Measurements from ENCODE around the gene TEKT5.

Gene TEKT5

GRCh38 chr16:10728003-10728887 lies 33.5 kb upstream of the TEKT5 start:
- no peak for TF ChIP-seq RAD21 (IDR thresholded peaks at IDR 0.05; ENCODE audit: low read depth)
- no peak for TF ChIP-seq EP300 (IDR thresholded peaks at IDR 0.05; ENCODE audit: borderline replicate concordance)
- no peak for TF ChIP-seq CREB1 (IDR thresholded peaks at IDR 0.05; ENCODE audit: low read depth)
- no peak for TF ChIP-seq MAX (IDR thresholded peaks at IDR 0.05)
- TF ChIP-seq REST (IDR thresholded peaks at IDR 0.05; ENCODE audit: low read depth), result no peak
- no peak for TF ChIP-seq TEAD4 (IDR thresholded peaks at IDR 0.05)
- no peak for TF ChIP-seq TAF1 (IDR thresholded peaks at IDR 0.05; ENCODE audit: low read depth)
- TF ChIP-seq YY1 (IDR thresholded peaks at IDR 0.05; ENCODE audit: low read depth), result no peak
- TF ChIP-seq NFIC (IDR thresholded peaks at IDR 0.05), result no peak
- no peak for TF ChIP-seq ZBTB7A (IDR thresholded peaks at IDR 0.05; ENCODE audit: low read depth)
- no peak for TF ChIP-seq USF1 (IDR thresholded peaks at IDR 0.05)
- TF ChIP-seq FOXM1 (IDR thresholded peaks at IDR 0.05; ENCODE audit: borderline replicate concordance, low read depth), result no peak
- no peak for TF ChIP-seq CEBPB (IDR thresholded peaks at IDR 0.05)
- TF ChIP-seq EGR1 (IDR thresholded peaks at IDR 0.05), result no peak
- no peak for TF ChIP-seq TCF12 (IDR thresholded peaks at IDR 0.05; ENCODE audit: low read depth)

GRCh38 chr16:10708969-10709368 lies 14.2 kb upstream of the TEKT5 start:
- TF ChIP-seq REST (IDR thresholded peaks at IDR 0.05; ENCODE audit: low read depth) (no peak), TAF1 (IDR thresholded peaks at IDR 0.05; ENCODE audit: low read depth) (no peak), YY1 (IDR thresholded peaks at IDR 0.05; ENCODE audit: low read depth) (no peak), EGR1 (IDR thresholded peaks at IDR 0.05) (no peak)

- TF ChIP-seq FOXM1 (IDR thresholded peaks at IDR 0.05; ENCODE audit: borderline replicate concordance, low read depth), result no peak
- TF ChIP-seq TCF12 (IDR thresholded peaks at IDR 0.05; ENCODE audit: low read depth), result no peak
- TF ChIP-seq TEAD4 (IDR thresholded peaks at IDR 0.05), result no peak
- TF ChIP-seq REST (IDR thresholded peaks at IDR 0.05; ENCODE audit: low read depth), result no peak
- no peak for TF ChIP-seq TAF1 (IDR thresholded peaks at IDR 0.05; ENCODE audit: low read depth)
- TF ChIP-seq CEBPB (IDR thresholded peaks at IDR 0.05), result no peak
- no peak for TF ChIP-seq USF1 (IDR thresholded peaks at IDR 0.05)
- no peak for TF ChIP-seq MAX (IDR thresholded peaks at IDR 0.05)
- no peak for TF ChIP-seq NFIC (IDR thresholded peaks at IDR 0.05)
Observed at GRCh38 chr16:10699756-10700155, 5.0 kb upstream of the TEKT5 start.

GRCh38 chr16:10694306-10694705 lies 424 bp downstream of the TEKT5 start:
- TF ChIP-seq MAX (IDR thresholded peaks at IDR 0.05) (no peak), TCF12 (IDR thresholded peaks at IDR 0.05; ENCODE audit: low read depth) (no peak), TEAD4 (IDR thresholded peaks at IDR 0.05) (no peak), REST (IDR thresholded peaks at IDR 0.05; ENCODE audit: low read depth) (no peak), CEBPB (IDR thresholded peaks at IDR 0.05) (no peak), EGR1 (IDR thresholded peaks at IDR 0.05) (no peak), EP300 (IDR thresholded peaks at IDR 0.05; ENCODE audit: borderline replicate concordance) (no peak)

Data from Ishikawa (cell line).